GM19452 (cell line): ENCODE data around the gene OR5D16.
"Not testable (repeated sequence)": the region's sequence is repeated elsewhere in the genome, so short reads cannot be mapped to it uniquely, and the experiment has no call there.

Experiments
- ATAC-seq: cut with Tn5 transposase; IDR thresholded peaks from one replicate; pipeline ENCODE4 v1.9.1; 2021; ENCODE audit not compliant: unreplicated experiment

The OR5D16 gene

GRCh38 chr11:55838452-55838851 is at the start of gene OR5D16:
TSS of gene OR5D16 (plus strand) at chr11:55838752. CDS start at chr11:55838752, 0 bp downstream.
- ATAC-seq, result no peak

GRCh38 chr11:55791606-55792005 is 46.9 kb upstream of the OR5D16 start:
- no peak for ATAC-seq

- no peak for ATAC-seq
Observed at GRCh38 chr11:55793321-55793720, 45.2 kb upstream of the OR5D16 start.

- no peak for ATAC-seq
Observed at GRCh38 chr11:55795256-55795655, 43.3 kb upstream of the OR5D16 start, which contains the start of gene OR5D14. TSS of gene OR5D14 (plus strand) at chr11:55795556. CDS start at chr11:55795556, 0 bp downstream.

- ATAC-seq, result no peak
Observed at GRCh38 chr11:55806248-55806647, 32.3 kb upstream of the OR5D16 start.

GRCh38 chr11:55811067-55811466 is 27.5 kb upstream of the OR5D16 start, which contains the start of gene OR5L1:
TSS of gene OR5L1 (plus strand) at chr11:55811367. CDS start at chr11:55811467, 100 bp downstream.
- no peak for ATAC-seq

- ATAC-seq, result no peak
Observed at GRCh38 chr11:55819330-55819729, 19.2 kb upstream of the OR5D16 start, which contains the start of gene OR5D18. TSS of gene OR5D18 (plus strand) at chr11:55819630. CDS start at chr11:55819630, 0 bp downstream.

GRCh38 chr11:55826919-55827318 is 11.6 kb upstream of the OR5D16 start, which contains the start of gene OR5L2:
TSS of gene OR5L2 (plus strand) at chr11:55827219. CDS start at chr11:55827219, 0 bp downstream.
- no peak for ATAC-seq

GRCh38 chr11:55847453-55847852 is 8.9 kb downstream of the OR5D16 start:
- ATAC-seq, result no peak

- no peak for ATAC-seq
Observed at GRCh38 chr11:55849037-55849436, 10.5 kb downstream of the OR5D16 start.

GRCh38 chr11:55852141-55852540 is 13.6 kb downstream of the OR5D16 start:
- no peak for ATAC-seq

GRCh38 chr11:55854704-55855103 is 16.2 kb downstream of the OR5D16 start:
- no peak for ATAC-seq

- not testable (repeated sequence) for ATAC-seq
Observed at GRCh38 chr11:55867354-55867753, 28.8 kb downstream of the OR5D16 start.

- ATAC-seq, result not testable (repeated sequence)
Observed at GRCh38 chr11:55872731-55873130, 34.2 kb downstream of the OR5D16 start.

GRCh38 chr11:55873146-55873545 is 34.6 kb downstream of the OR5D16 start:
- ATAC-seq, result not testable (repeated sequence)

- not testable (repeated sequence) for ATAC-seq
Observed at GRCh38 chr11:55882997-55883396, 44.4 kb downstream of the OR5D16 start, which contains the start of gene TRIM51. TSS of gene TRIM51 (plus strand) at chr11:55883297. CDS start at chr11:55885429, 2,132 bp downstream.

- not testable (repeated sequence) for ATAC-seq
Observed at GRCh38 chr11:55884995-55885394, 46.4 kb downstream of the OR5D16 start.

- not testable (repeated sequence) for ATAC-seq
Observed at GRCh38 chr11:55885481-55885880, 46.9 kb downstream of the OR5D16 start.
